Ovary (tissue), 3 donors: ENCODE results near the gene FBXW5.

Source experiments
- EP300 ChIP-seq: sonication (generic); formaldehyde crosslinking; IDR thresholded peaks from one replicate; pipeline ENCODE4 v1.6.1; 2017; ENCODE audit warnings: antibody characterized with exemption
- POLR2A ChIP-seq: fragments of 450-650 bp; IDR thresholded peaks from one replicate; pipeline ENCODE4 v1.6.1; 2017; ENCODE audit warnings: antibody characterized with exemption, mild to moderate bottlenecking, moderate library complexity
- TF ChIP-seq, protein P1 (sequence below), 3 donors: fragments of 450-650 bp in 2 of 3; fragments of 200-600 bp in 1 of 3; IDR thresholded peaks; one replicate each; pipeline versions ENCODE4 v1.5.1 to v1.8.0; 2016 to 2022; ENCODE audit warnings: antibody characterized with exemption in 3 of 3, mild to moderate bottlenecking in 1 of 3
- donor health status: DM: no; HTN: no; CAD: no.

GRCh38 chr9:136931611-136932130 is 12.9 kb downstream of the FBXW5 start:
- TF ChIP-seq EP300 (no peak), POLR2A (no peak)
- TF ChIP-seq, protein P1, sequence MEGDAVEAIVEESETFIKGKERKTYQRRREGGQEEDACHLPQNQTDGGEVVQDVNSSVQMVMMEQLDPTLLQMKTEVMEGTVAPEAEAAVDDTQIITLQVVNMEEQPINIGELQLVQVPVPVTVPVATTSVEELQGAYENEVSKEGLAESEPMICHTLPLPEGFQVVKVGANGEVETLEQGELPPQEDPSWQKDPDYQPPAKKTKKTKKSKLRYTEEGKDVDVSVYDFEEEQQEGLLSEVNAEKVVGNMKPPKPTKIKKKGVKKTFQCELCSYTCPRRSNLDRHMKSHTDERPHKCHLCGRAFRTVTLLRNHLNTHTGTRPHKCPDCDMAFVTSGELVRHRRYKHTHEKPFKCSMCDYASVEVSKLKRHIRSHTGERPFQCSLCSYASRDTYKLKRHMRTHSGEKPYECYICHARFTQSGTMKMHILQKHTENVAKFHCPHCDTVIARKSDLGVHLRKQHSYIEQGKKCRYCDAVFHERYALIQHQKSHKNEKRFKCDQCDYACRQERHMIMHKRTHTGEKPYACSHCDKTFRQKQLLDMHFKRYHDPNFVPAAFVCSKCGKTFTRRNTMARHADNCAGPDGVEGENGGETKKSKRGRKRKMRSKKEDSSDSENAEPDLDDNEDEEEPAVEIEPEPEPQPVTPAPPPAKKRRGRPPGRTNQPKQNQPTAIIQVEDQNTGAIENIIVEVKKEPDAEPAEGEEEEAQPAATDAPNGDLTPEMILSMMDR (IDR thresholded peaks at IDR 0.05): no peak
